Activated CD8-positive, alpha-beta T cell treated with anti-CD3 and anti-CD28 coated beads for 36 hours (primary cell): ENCODE measurements around the gene PRKG1. TPM values are rescaled to one million over a fixed set of nuclear protein-coding genes. Genes with fewer than 3 reads are reported as not detected.

ENCODE experiments used
- ATAC-seq: fragments of 200-7000 bp; cut with Tn5 transposase; one replicate; pipeline ENCODE4 v1.10.0; 2021; ENCODE audit warnings: mild to moderate bottlenecking, moderate library complexity
- CTCF ChIA-PET: fragments of 350-600 bp; sonication (Branson Sonifier 250); formaldehyde crosslinking; loops from one replicate; lab custom pipeline; 2021; ENCODE audit warnings: antibody characterized with exemption; lab: Charles Lee
- POLR2A ChIA-PET: fragments of 350-600 bp; sonication (Branson Sonifier 250); formaldehyde crosslinking; loops from one replicate; lab custom pipeline; 2021; ENCODE audit warnings: antibody characterized with exemption; lab: Charles Lee
- DNase-seq: peaks from one replicate; pipeline ENCODE4 v3.0.0-alpha.2; 2020
- H3K27ac Mint-ChIP-seq: one replicate; pipeline ENCODE4 v1.8.0; 2021; ENCODE audit warnings: mild to moderate bottlenecking, mixed read lengths
- H3K27me3 Mint-ChIP-seq: one replicate; pipeline ENCODE4 v1.8.0; 2021; ENCODE audit warnings: mixed read lengths
- H3K36me3 Mint-ChIP-seq: one replicate; pipeline ENCODE4 v1.8.0; 2021; ENCODE audit warnings: low read depth, mixed read lengths
- H3K4me1 Mint-ChIP-seq: one replicate; pipeline ENCODE4 v1.8.0; 2021; ENCODE audit warnings: low read depth, mixed read lengths
- H3K4me3 Mint-ChIP-seq: one replicate; pipeline ENCODE4 v1.8.0; 2021; ENCODE audit warnings: mild to moderate bottlenecking, moderate library complexity, mixed read lengths
- H3K9me3 Mint-ChIP-seq: one replicate; pipeline ENCODE4 v1.8.0; 2021; ENCODE audit warnings: mixed read lengths
- intact Hi-C: fragments of 100-400 bp; cut with micrococcal nuclease; formaldehyde crosslinking; loops from one replicate; pipeline ENCODE4 v1.10.0; 2022
- total RNA-seq, 2 experiments: library from RNA; stranded (reverse); gene quantifications; one replicate each; pipeline ENCODE4 v1.2.3, GENCODE V29; 2021
- TF ChIP-seq, protein P1 (sequence below): fragments of 200-600 bp; IDR thresholded peaks from one replicate; pipeline ENCODE4 v1.8.0; 2022; ENCODE audit warnings: antibody characterized with exemption, mild to moderate bottlenecking

Gene PRKG1
- total RNA-seq, 2 experiments from 2014 or later: not detected

DNA sequence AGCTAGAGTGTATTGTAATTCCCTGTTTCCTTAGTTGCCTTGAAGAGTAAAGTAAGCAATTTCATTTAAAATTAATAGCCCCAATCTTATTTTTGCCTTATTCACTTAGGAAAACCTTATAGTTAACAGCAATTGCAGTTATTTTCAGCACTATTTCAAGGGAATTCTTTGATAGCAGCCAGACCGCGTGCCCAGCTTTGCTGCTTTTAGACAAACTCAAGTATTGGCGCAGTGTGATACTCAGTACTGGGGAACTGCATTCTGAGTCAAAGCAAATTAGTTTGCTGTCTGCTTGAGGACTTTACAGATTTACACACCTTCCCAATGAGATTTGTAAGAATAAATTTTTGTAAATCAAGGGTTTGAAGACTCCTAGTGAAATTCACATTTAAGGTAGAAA, 21.2 kb downstream of the PRKG1 start:
- intact Hi-C loops: no loop called here
- DNase-seq (no peak), ATAC-seq (no peak)
- no peak overlapping the region for H3K27ac Mint-ChIP-seq
- no peaks in the 10 kb centered on the region for H3K4me1 Mint-ChIP-seq
- H3K9me3 Mint-ChIP-seq: no peaks in the 10 kb centered on the region
- ChIA-PET POLR2A (no interaction called here), CTCF (no interaction called here)
- TF ChIP-seq, protein P1, sequence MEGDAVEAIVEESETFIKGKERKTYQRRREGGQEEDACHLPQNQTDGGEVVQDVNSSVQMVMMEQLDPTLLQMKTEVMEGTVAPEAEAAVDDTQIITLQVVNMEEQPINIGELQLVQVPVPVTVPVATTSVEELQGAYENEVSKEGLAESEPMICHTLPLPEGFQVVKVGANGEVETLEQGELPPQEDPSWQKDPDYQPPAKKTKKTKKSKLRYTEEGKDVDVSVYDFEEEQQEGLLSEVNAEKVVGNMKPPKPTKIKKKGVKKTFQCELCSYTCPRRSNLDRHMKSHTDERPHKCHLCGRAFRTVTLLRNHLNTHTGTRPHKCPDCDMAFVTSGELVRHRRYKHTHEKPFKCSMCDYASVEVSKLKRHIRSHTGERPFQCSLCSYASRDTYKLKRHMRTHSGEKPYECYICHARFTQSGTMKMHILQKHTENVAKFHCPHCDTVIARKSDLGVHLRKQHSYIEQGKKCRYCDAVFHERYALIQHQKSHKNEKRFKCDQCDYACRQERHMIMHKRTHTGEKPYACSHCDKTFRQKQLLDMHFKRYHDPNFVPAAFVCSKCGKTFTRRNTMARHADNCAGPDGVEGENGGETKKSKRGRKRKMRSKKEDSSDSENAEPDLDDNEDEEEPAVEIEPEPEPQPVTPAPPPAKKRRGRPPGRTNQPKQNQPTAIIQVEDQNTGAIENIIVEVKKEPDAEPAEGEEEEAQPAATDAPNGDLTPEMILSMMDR: no peak
- H3K27me3 Mint-ChIP-seq: no peaks in the 10 kb centered on the region
- no peaks in the 10 kb centered on the region for H3K36me3 Mint-ChIP-seq
- no peak overlapping the region for H3K4me3 Mint-ChIP-seq

DNA sequence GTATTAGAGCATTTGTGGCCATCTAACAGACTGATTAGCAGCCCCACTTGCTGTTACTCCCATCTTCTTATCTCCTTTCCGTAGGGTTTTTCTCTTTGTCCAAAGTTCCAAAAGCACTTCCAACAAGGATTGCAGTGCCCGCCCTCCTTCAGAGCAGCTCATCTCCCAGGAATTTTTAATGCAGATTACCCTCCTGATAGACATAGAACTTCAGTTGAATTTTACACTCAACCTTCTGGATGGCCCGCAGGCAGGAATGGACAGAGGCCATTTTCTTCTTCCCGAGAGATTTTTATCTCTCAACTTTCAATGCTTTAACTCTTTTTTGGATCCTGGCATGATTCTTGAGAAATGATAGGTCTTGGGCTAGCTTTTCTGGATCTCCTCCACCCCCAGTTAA, 23.3 kb downstream of the PRKG1 start:
- ATAC-seq (no peak), DNase-seq (no peak)
- Mint-ChIP-seq H3K9me3 (no peaks in the 10 kb centered on the region), H3K36me3 (no peaks in the 10 kb centered on the region), H3K4me3 (no peak overlapping the region), H3K27ac (no peak overlapping the region), H3K27me3 (no peaks in the 10 kb centered on the region), H3K4me1 (no peaks in the 10 kb centered on the region)
- TF ChIP-seq, protein P1: no peak
- intact Hi-C loops: no loop called here
- ChIA-PET CTCF (no interaction called here), POLR2A (no interaction called here)

DNA sequence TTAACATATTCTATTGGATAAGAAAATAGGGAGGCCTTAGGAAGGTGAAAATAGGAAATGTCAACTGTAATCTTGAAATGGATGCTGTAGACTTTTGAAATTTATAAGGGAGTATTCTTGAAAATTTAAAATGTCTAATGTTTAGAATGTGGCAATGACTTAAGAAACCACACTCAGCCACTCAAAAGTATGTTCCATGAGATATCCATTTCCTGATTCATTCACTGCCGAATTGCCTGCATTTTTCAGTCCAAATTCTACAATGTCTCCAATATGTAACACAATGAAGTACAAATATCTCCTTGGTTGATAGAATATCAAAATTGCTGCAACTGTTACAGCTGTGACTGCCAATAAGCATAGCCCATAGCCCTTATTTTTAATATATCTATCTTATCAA, 25.9 kb downstream of the PRKG1 start:
- no peak overlapping the region for H3K27ac Mint-ChIP-seq
- ATAC-seq (no peak), DNase-seq (no peak)
- TF ChIP-seq, protein P1: no peak
- H3K4me1 Mint-ChIP-seq: no peaks in the 10 kb centered on the region
- intact Hi-C loops: no loop called here
- ChIA-PET POLR2A (no interaction called here), CTCF (no interaction called here)
- H3K4me3 Mint-ChIP-seq: no peak overlapping the region
- no peaks in the 10 kb centered on the region for H3K36me3 Mint-ChIP-seq
- no peaks in the 10 kb centered on the region for H3K9me3 Mint-ChIP-seq
- H3K27me3 Mint-ChIP-seq: peaks cover 1% of the 10 kb centered on the region

DNA sequence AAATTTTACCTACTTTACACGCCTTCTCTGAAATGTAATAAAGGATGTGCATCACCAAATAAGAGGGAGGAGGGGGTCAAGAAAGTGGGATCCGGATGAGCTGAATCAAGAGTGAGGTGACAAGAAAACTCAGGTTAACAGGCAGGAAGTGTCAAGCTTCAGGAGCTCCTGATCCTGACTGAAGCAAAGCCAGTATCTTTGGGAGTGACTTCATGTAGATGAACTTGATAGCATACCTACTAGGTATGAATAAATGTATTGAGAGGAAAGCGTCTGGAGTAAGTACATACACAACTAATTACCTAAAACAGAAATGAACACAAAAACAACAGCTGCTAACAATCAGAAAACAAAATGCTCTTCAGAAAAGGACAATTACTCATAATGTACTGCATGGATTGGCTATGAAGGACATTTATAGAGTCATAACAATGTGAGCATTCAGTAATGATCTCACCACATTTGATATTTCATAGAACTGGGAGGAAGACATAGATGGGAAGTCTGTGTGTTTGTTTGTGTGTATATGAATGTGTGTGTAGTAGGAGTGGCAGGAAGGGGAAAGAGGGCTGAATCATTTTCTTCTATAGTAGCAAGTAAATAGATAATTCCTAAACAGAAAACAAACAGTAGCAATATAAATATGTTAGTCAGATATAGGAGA, 29.4 kb downstream of the PRKG1 start:
- no peak overlapping the region for H3K4me3 Mint-ChIP-seq
- ATAC-seq: no peak
- POLR2A ChIA-PET: no interaction called here
- DNase-seq: no peak
- H3K27ac Mint-ChIP-seq: no peak overlapping the region
- TF ChIP-seq, protein P1: no peak
- CTCF ChIA-PET: interaction anchor here (0.8 to 1.1 kb wide), 3 partner anchors 9 to 15 kb away, joined by 3 read pairs; no protein-coding TSS in a partner anchor
- H3K36me3 Mint-ChIP-seq: no peaks in the 10 kb centered on the region
- no peaks in the 10 kb centered on the region for H3K9me3 Mint-ChIP-seq
- intact Hi-C loops: no loop called here
- H3K4me1 Mint-ChIP-seq: no peaks in the 10 kb centered on the region
- H3K27me3 Mint-ChIP-seq: peaks cover 1% of the 10 kb centered on the region

DNA sequence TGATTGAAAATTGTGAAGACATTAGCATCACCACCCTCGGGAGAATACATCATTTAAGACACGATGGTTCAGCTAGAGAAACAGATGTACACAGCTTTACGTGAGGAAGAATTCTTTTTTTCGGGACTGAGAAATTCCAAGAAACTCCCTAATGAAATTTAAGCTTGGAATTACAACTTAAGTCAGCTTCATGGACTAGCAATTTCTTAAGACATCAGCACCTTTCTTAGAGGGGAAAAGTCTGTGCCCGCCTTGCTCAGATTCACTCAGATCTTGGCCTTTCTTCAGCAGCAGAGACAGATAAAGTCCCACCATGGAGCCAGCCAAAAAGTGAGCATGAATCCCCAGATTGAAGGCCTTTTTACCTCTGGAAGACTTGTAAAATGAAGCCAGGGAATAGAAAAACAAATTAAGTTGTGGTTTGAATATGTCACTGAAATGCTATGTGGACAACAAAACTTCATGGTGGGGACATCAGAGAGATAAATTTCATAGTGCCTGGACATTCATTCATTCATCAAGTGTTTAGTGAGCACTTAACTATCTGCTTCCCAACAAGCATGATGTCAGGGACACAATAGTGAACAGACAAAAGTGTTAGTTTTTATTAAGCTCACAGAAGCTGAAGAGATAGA, 32.1 kb downstream of the PRKG1 start:
- Mint-ChIP-seq H3K4me3 (no peak overlapping the region), H3K27me3 (peaks cover 1% of the 10 kb centered on the region), H3K9me3 (no peaks in the 10 kb centered on the region), H3K4me1 (no peaks in the 10 kb centered on the region), H3K36me3 (no peaks in the 10 kb centered on the region), H3K27ac (no peak overlapping the region)
- ChIA-PET CTCF (no interaction called here), POLR2A (no interaction called here)
- intact Hi-C loops: no loop called here
- DNase-seq (no peak), ATAC-seq (no peak)
- TF ChIP-seq, protein P1: no peak
